ENCODE data around the gene OTC. TPM values are rescaled to one million over a fixed set of nuclear protein-coding genes. Genes with fewer than 3 reads are reported as not detected.

Gene OTC
- polyA plus RNA-seq, 1 donor (not counting 4 experiments of a cell fraction or from before 2014, with no cell fraction given) = not detected

GRCh38 chrX:38335382-38335781 is 17.0 kb upstream of the OTC start:
- no peaks in the 10 kb centered on the region for H3K27me3 ChIP-seq (ENCODE audit: control insufficient read depth, extremely low read depth, insufficient read depth, low read length)
- no peak overlapping the region for H3K4me2 ChIP-seq (ENCODE audit: control insufficient read depth, extremely low read depth, insufficient read depth, low read depth, low read length)
- H3K36me3 ChIP-seq (ENCODE audit: control insufficient read depth in 2 of 2, extremely low read depth in 1 of 2, insufficient read depth in 2 of 2, low read length in 2 of 2) = no peaks in the 10 kb centered on the region
- H3K9ac ChIP-seq (ENCODE audit: control insufficient read depth, extremely low read depth, insufficient read depth, low read length) = no peak overlapping the region
- no peaks in the 10 kb centered on the region for H3K9me3 ChIP-seq (ENCODE audit: control insufficient read depth, low read depth, low read length)
- H3K79me2 ChIP-seq (ENCODE audit: control insufficient read depth, insufficient read depth, low read length) = no peaks in the 10 kb centered on the region
- FAIRE-seq (no peak), DNase-seq (ENCODE audit: low read depth, low spot score) (no peak)
- no peak overlapping the region for H3K27ac ChIP-seq (ENCODE audit: control insufficient read depth, insufficient read depth, low read length)
- dilution Hi-C loops (cut with MboI; ENCODE audit: extremely low pct_ligation_motif_present, low sequenced_read_pairs) = no loop called here
- H3K4me1 ChIP-seq (ENCODE audit: control insufficient read depth, extremely low read depth, insufficient read depth, low read length) = no peaks in the 10 kb centered on the region
- TF ChIP-seq EZH2 (IDR thresholded peaks at IDR 0.05; ENCODE audit: low read length) = no peak
- TF ChIP-seq, protein P1, sequence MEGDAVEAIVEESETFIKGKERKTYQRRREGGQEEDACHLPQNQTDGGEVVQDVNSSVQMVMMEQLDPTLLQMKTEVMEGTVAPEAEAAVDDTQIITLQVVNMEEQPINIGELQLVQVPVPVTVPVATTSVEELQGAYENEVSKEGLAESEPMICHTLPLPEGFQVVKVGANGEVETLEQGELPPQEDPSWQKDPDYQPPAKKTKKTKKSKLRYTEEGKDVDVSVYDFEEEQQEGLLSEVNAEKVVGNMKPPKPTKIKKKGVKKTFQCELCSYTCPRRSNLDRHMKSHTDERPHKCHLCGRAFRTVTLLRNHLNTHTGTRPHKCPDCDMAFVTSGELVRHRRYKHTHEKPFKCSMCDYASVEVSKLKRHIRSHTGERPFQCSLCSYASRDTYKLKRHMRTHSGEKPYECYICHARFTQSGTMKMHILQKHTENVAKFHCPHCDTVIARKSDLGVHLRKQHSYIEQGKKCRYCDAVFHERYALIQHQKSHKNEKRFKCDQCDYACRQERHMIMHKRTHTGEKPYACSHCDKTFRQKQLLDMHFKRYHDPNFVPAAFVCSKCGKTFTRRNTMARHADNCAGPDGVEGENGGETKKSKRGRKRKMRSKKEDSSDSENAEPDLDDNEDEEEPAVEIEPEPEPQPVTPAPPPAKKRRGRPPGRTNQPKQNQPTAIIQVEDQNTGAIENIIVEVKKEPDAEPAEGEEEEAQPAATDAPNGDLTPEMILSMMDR (optimal IDR thresholded peaks at IDR 0.05 in 1 of 3, IDR thresholded peaks at IDR 0.05 in 1 of 3, conservative IDR thresholded peaks at IDR 0.05 in 1 of 3; ENCODE audit: extremely low read depth in 1 of 3, insufficient read depth in 2 of 3, low read length in 3 of 3) = peak in 1 of 3 experiments; percentile 14
- no peak overlapping the region for H3K4me3 ChIP-seq (ENCODE audit: control insufficient read depth in 2 of 3, extremely low read depth in 1 of 3, insufficient read depth in 2 of 3, low read depth in 1 of 3, low read length in 3 of 3)
- H4K20me1 ChIP-seq (ENCODE audit: control insufficient read depth, extremely low read depth, insufficient read depth, low read length) = no peaks in the 10 kb centered on the region
- H3K9me1 ChIP-seq (ENCODE audit: control insufficient read depth, extremely low read depth, insufficient read depth, low read length) = no peaks in the 10 kb centered on the region
- H2AFZ ChIP-seq (ENCODE audit: control insufficient read depth, low read length) = no peak overlapping the region

DNA sequence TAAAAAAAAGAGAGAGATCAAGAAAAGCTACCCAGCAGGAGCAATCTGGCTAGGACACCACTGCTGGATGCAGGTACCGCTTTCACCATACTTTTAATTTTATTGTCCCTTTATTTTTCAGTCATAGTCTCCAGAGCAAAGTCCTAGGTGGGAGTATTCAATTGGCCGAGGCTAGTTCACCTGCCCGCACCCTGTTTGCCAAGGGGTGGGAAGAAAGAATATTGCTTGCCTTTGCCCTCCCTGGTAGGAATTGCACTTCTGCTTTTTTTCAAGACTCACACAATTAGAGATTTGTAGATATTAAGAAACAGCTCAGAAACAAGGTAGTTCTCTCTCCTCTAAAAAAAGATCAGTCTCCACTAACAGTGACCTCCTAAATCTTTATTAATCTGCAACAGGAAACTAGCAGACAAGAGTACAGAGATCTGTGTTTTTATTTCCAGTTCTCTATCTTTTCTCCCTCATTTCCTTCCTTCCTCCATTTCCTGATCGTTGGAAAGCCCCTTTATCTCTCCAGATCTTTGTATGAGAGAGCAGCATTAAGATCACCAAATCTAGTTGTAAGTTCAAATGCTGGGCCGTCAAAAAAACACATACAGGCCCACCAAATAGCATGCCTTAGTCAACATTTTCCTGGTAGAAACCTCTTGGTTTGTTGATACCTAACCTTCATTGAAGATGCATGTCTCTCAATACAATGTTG is 15.7 kb upstream of the OTC start:
- Histone ChIP-seq H2AFZ (ENCODE audit: control insufficient read depth, low read length) (no peak overlapping the region), H3K9me1 (ENCODE audit: control insufficient read depth, extremely low read depth, insufficient read depth, low read length) (no peaks in the 10 kb centered on the region), H3K4me1 (ENCODE audit: control insufficient read depth, extremely low read depth, insufficient read depth, low read length) (no peaks in the 10 kb centered on the region), H3K27ac (ENCODE audit: control insufficient read depth, insufficient read depth, low read length) (no peak overlapping the region), H4K20me1 (ENCODE audit: control insufficient read depth, extremely low read depth, insufficient read depth, low read length) (no peaks in the 10 kb centered on the region), H3K4me3 (ENCODE audit: control insufficient read depth in 2 of 3, extremely low read depth in 1 of 3, insufficient read depth in 2 of 3, low read depth in 1 of 3, low read length in 3 of 3) (no peak overlapping the region), H3K9ac (ENCODE audit: control insufficient read depth, extremely low read depth, insufficient read depth, low read length) (no peak overlapping the region), H3K36me3 (ENCODE audit: control insufficient read depth in 2 of 2, extremely low read depth in 1 of 2, insufficient read depth in 2 of 2, low read length in 2 of 2) (no peaks in the 10 kb centered on the region), H3K4me2 (ENCODE audit: control insufficient read depth, extremely low read depth, insufficient read depth, low read depth, low read length) (no peak overlapping the region), H3K79me2 (ENCODE audit: control insufficient read depth, insufficient read depth, low read length) (no peaks in the 10 kb centered on the region), H3K27me3 (ENCODE audit: control insufficient read depth, extremely low read depth, insufficient read depth, low read length) (no peaks in the 10 kb centered on the region), H3K9me3 (ENCODE audit: control insufficient read depth, low read depth, low read length) (no peaks in the 10 kb centered on the region)
- no peak for FAIRE-seq
- TF ChIP-seq EZH2 (IDR thresholded peaks at IDR 0.05; ENCODE audit: low read length) = no peak
- TF ChIP-seq, protein P1 (optimal IDR thresholded peaks at IDR 0.05 in 1 of 3, IDR thresholded peaks at IDR 0.05 in 1 of 3, conservative IDR thresholded peaks at IDR 0.05 in 1 of 3; ENCODE audit: extremely low read depth in 1 of 3, insufficient read depth in 2 of 3, low read length in 3 of 3) = no peak
- dilution Hi-C loops (cut with MboI; ENCODE audit: extremely low pct_ligation_motif_present, low sequenced_read_pairs) = no loop called here
- no peak for DNase-seq (ENCODE audit: low read depth, low spot score)
